B cell (primary cell): ENCODE data around the gene RUNDC3A. TPM values are rescaled to one million over a fixed set of nuclear protein-coding genes. Genes with fewer than 3 reads are reported as not detected.

ENCODE experiments used
- ATAC-seq: fragments of 200-7000 bp; cut with Tn5 transposase; one replicate; pipeline ENCODE4 v1.10.0; 2021; ENCODE audit warnings: low read depth, mild to moderate bottlenecking, moderate number of reproducible peaks, moderate library complexity
- CTCF ChIA-PET: fragments of 350-600 bp; sonication (Branson Sonifier 250); formaldehyde crosslinking; loops from one replicate; lab custom pipeline; 2021; ENCODE audit warnings: antibody characterized with exemption, inconsistent platforms; lab: Charles Lee
- POLR2A ChIA-PET: fragments of 350-600 bp; sonication (Branson Sonifier 250); formaldehyde crosslinking; loops from one replicate; lab custom pipeline; 2021; ENCODE audit warnings: antibody characterized with exemption; lab: Charles Lee
- DNase-seq: peaks from one replicate; pipeline ENCODE4 v3.0.0; 2013
- H2AFZ ChIP-seq: 2 replicates; pipeline ENCODE4 v1.6.1; 2012; ENCODE audit warnings: mild to moderate bottlenecking, low read depth, low read length; ENCODE audit not compliant: insufficient read depth, poor library complexity, severe bottlenecking
- H3K27ac ChIP-seq, 2 donors: 1 replicate in 1 of 2; 2 replicates in 1 of 2; pipeline ENCODE4 v1.5.1; 2012 to 2013; ENCODE audit warnings: low read length in 2 of 2, mild to moderate bottlenecking in 2 of 2, moderate library complexity in 1 of 2
- H3K27me3 ChIP-seq, 4 experiments: fragments of 200-600 bp in 1 of 4; sonication (generic) in 1 of 4; replicated peaks in 1 of 4; 1 replicate in 2 of 4; 2 replicates in 2 of 4; pipeline versions ENCODE4 v1.6.1 to v1.7.0; 2013 to 2016; ENCODE audit warnings: low read length in 3 of 4, mild to moderate bottlenecking in 2 of 4, mixed read lengths in 1 of 4, moderate library complexity in 1 of 4; ENCODE audit not compliant: insufficient read depth in 4 of 4, control insufficient read depth in 3 of 4; ENCODE audit errors: control extremely low read depth in 1 of 4
- H3K36me3 ChIP-seq, 2 experiments: replicated peaks in 1 of 2; 1 replicate in 1 of 2; 2 replicates in 1 of 2; pipeline versions ENCODE4 v1.6.1 to v1.7.1; 2013; ENCODE audit warnings: low read length in 1 of 2; ENCODE audit not compliant: insufficient read depth in 2 of 2, control insufficient read depth in 1 of 2; ENCODE audit errors: control extremely low read depth in 1 of 2, extremely low read depth in 1 of 2
- H3K4me1 ChIP-seq, 2 donors: fragments of 200-600 bp in 1 of 2; sonication (generic) in 1 of 2; 1 replicate in 1 of 2; 2 replicates in 1 of 2; pipeline versions ENCODE4 v1.5.1 to v1.6.1; 2013 to 2017; ENCODE audit warnings: low read length in 2 of 2; ENCODE audit not compliant: control insufficient read depth in 2 of 2, insufficient read depth in 2 of 2
- H3K4me2 ChIP-seq: replicated peaks from 2 replicates; pipeline ENCODE3; 2012; ENCODE audit warnings: mild to moderate bottlenecking, low read depth, low read length; ENCODE audit not compliant: poor library complexity, severe bottlenecking
- H3K4me3 ChIP-seq, 5 experiments: fragments of 200-600 bp in 1 of 5; sonication (generic) in 1 of 5; 1 replicate in 3 of 5; 2 replicates in 2 of 5; pipeline versions ENCODE4 v1.5.1 to v1.7.0; 2011 to 2016; ENCODE audit warnings: low read length in 4 of 5, mild to moderate bottlenecking in 4 of 5, low read depth in 2 of 5, control low read depth in 1 of 5, moderate library complexity in 1 of 5; ENCODE audit not compliant: insufficient read depth in 1 of 5; ENCODE audit errors: control extremely low read depth in 1 of 5, extremely low read depth in 1 of 5
- H3K79me2 ChIP-seq: fragments of 200-600 bp; sonication (generic); one replicate; pipeline ENCODE4 v1.6.0; 2016; ENCODE audit warnings: low read length; ENCODE audit not compliant: control insufficient read depth, insufficient read depth
- H3K9ac ChIP-seq: fragments of 200-600 bp; sonication (generic); 2 replicates; pipeline ENCODE4 v1.6.1; 2017; ENCODE audit warnings: mild to moderate bottlenecking, low read length, moderate library complexity
- H3K9me3 ChIP-seq, 3 donors: one replicate each; pipeline versions ENCODE4 v1.6.1 to v1.7.1; 2013; ENCODE audit warnings: low read length in 2 of 3; ENCODE audit not compliant: control insufficient read depth in 2 of 3, insufficient read depth in 1 of 3; ENCODE audit errors: control extremely low read depth in 1 of 3
- H4K20me1 ChIP-seq: 2 replicates; pipeline ENCODE4 v1.6.0; 2012; ENCODE audit warnings: mild to moderate bottlenecking, low read length; ENCODE audit not compliant: insufficient read depth, control insufficient read depth, poor library complexity, severe bottlenecking
- H3K27ac Mint-ChIP-seq: one replicate; pipeline ENCODE4 v1.8.0; 2021; ENCODE audit warnings: mixed read lengths
- H3K27me3 Mint-ChIP-seq: one replicate; pipeline ENCODE4 v1.8.0; 2021; ENCODE audit warnings: mixed read lengths
- H3K4me1 Mint-ChIP-seq: one replicate; pipeline ENCODE4 v1.8.0; 2021; ENCODE audit warnings: mixed read lengths
- H3K4me3 Mint-ChIP-seq: one replicate; pipeline ENCODE4 v1.8.0; 2021; ENCODE audit warnings: mixed read lengths
- H3K9me3 Mint-ChIP-seq: one replicate; pipeline ENCODE4 v1.8.0; 2022; ENCODE audit warnings: mixed read lengths; ENCODE audit not compliant: insufficient read depth
- CTCF ChIP-seq: fragments of 200-600 bp; IDR thresholded peaks from one replicate; pipeline ENCODE4 v1.8.0; 2022; ENCODE audit warnings: antibody characterized with exemption, mild to moderate bottlenecking
- EZH2 ChIP-seq: IDR thresholded peaks from 2 replicates; pipeline ENCODE4 v1.6.1; 2012; ENCODE audit warnings: borderline replicate concordance, low read depth, mild to moderate bottlenecking, moderate library complexity, low read length; ENCODE audit not compliant: insufficient read depth, poor library complexity, severe bottlenecking
- WGBS: methylation state at CpG from one replicate; pipeline ENCODE4 v1.1.5; 2013; ENCODE audit warnings: missing lambda C conversion rate; ENCODE audit not compliant: insufficient coverage; 5-methylcytosine and 5-hydroxymethylcytosine counted together
- intact Hi-C: fragments of 100-400 bp; cut with micrococcal nuclease; formaldehyde crosslinking; loops from one replicate; pipeline ENCODE4 v1.10.0; 2022
- polyA plus RNA-seq: library from polyadenylated mRNA; depleted of rRNA; stranded (reverse); fragments of >200 nt; gene quantifications from 2 replicates; pipeline ENCODE4 v1.2.3, GENCODE V29; 2012
- total RNA-seq, 2 donors: library from RNA; stranded (reverse); fragments of 120-200 nt in 1 of 2; gene quantifications; 1 replicate in 1 of 2; 2 replicates in 1 of 2; pipeline versions ENCODE4 v1.2.3 to v1.2.4, GENCODE V29; 2013 to 2022

The RUNDC3A gene
- total and polyA plus RNA-seq, 2 donors (not counting 1 experiment from before 2014, with no cell fraction given) = 0.19 TPM; not detected in 1

GRCh38 chr17:44293509-44294226 lies 14.7 kb upstream of the RUNDC3A start:
- Histone ChIP-seq H3K9ac (no peak overlapping the region), H3K27me3 (peaks cover 0 to 8% (median 0%) of the 10 kb centered on the region in 4 experiments), H3K9me3 (no peaks in the 10 kb centered on the region), H3K27ac (no peak overlapping the region), H3K4me3 (no peak overlapping the region), H3K36me3 (no peaks in the 10 kb centered on the region), H2AFZ (no peak overlapping the region), H4K20me1 (no peaks in the 10 kb centered on the region), H3K4me1 (no peaks in the 10 kb centered on the region), H3K79me2 (no peaks in the 10 kb centered on the region), H3K4me2 (no peak overlapping the region)
- POLR2A ChIA-PET = no interaction called here
- H3K4me1 Mint-ChIP-seq = no peaks in the 10 kb centered on the region
- H3K27me3 Mint-ChIP-seq = peaks cover 17% of the 10 kb centered on the region
- CTCF ChIA-PET = no interaction called here
- ATAC-seq = no peak
- TF ChIP-seq EZH2 = no peak
- TF ChIP-seq CTCF = no peak
- no peak overlapping the region for H3K4me3 Mint-ChIP-seq
- intact Hi-C loops = no loop called here
- no peak for DNase-seq
- no peaks in the 10 kb centered on the region for H3K9me3 Mint-ChIP-seq
- WGBS = 85% methylated on average over 7 of the region's 9 CpGs
- no peak overlapping the region for H3K27ac Mint-ChIP-seq

- Histone ChIP-seq H3K9me3 (no peaks in the 10 kb centered on the region), H3K27me3 (peaks cover 0 to 6% (median 1%) of the 10 kb centered on the region in 4 experiments), H2AFZ (no peak overlapping the region), H4K20me1 (no peaks in the 10 kb centered on the region), H3K27ac (no peak overlapping the region), H3K36me3 (no peaks in the 10 kb centered on the region), H3K4me2 (no peak overlapping the region), H3K4me3 (no peak overlapping the region), H3K79me2 (no peaks in the 10 kb centered on the region), H3K4me1 (no peaks in the 10 kb centered on the region), H3K9ac (no peak overlapping the region)
- H3K27ac Mint-ChIP-seq = no peak overlapping the region
- H3K4me1 Mint-ChIP-seq = no peaks in the 10 kb centered on the region
- ATAC-seq (no peak), DNase-seq (no peak)
- peaks cover 25% of the 10 kb centered on the region for H3K27me3 Mint-ChIP-seq
- ChIA-PET CTCF (no interaction called here), POLR2A (interaction anchor here (0.6 kb wide), 1 partner anchor 73 kb away, joined by 3 read pairs; no protein-coding TSS in a partner anchor)
- intact Hi-C loops = no loop called here
- TF ChIP-seq EZH2 (no peak), CTCF (no peak)
- H3K4me3 Mint-ChIP-seq = no peak overlapping the region
- H3K9me3 Mint-ChIP-seq = no peaks in the 10 kb centered on the region
- WGBS = no CpG with 5 or more reads among the region's 3 CpGs
Observed at GRCh38 chr17:44297975-44298374, 10.4 kb upstream of the RUNDC3A start.
